HK-2 (cell line): ENCODE results near the gene TNFRSF1B.
"Not testable (repeated sequence)": the region's sequence is repeated elsewhere in the genome, so short reads cannot be mapped to it uniquely, and the experiment has no call there.

Source experiments
- DNase-seq: peaks from one replicate; pipeline ENCODE4 v3.0.0-alpha.2; 2018; ENCODE audit not compliant: unreplicated experiment

TNFRSF1B gene

GRCh38 chr1:12219800-12220199, 53.0 kb downstream of the TNFRSF1B start:
- DNase-seq = no peak

GRCh38 chr1:12220890-12221289, 54.1 kb downstream of the TNFRSF1B start:
- DNase-seq = no peak

GRCh38 chr1:12222700-12223099, 55.9 kb downstream of the TNFRSF1B start:
- DNase-seq = not testable (repeated sequence)

- not testable (repeated sequence) for DNase-seq
These were observed 57.3 kb downstream of the TNFRSF1B start for GRCh38 chr1:12224092-12224491.

- DNase-seq = no peak
These were observed 62.2 kb downstream of the TNFRSF1B start for GRCh38 chr1:12228979-12229378.

DNA sequence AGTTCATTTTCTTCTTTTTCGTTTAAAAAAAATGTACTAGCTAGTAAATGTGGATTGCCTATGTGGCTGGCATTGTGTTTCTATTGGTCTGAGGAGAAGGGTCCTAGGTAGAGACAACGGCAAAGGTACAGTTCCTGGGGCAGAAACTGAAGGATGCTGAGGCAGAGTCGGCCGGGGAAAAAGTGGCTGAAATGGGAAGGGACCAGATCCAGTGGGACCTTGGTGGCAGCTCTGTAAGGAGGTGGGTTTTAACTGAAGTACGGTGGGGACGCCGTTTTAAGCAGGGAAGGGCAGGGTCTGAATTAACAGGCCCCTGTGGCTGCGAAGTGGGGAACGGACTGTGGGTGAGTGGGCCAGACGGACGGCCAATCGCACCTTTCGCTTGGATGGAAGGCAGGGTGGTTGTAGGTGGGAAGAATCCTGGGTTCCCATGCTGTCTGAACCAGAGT, 62.6 kb downstream of the TNFRSF1B start:
- no peak for DNase-seq

- DNase-seq = peak; percentile 77
These were observed 63.2 kb downstream of the TNFRSF1B start, which contains the start of gene VPS13D for GRCh38 chr1:12229835-12230548. Gene VPS13D (plus strand): TSS chr1:12230030. CDS start chr1:12234267, 4,237 bp downstream.

DNA sequence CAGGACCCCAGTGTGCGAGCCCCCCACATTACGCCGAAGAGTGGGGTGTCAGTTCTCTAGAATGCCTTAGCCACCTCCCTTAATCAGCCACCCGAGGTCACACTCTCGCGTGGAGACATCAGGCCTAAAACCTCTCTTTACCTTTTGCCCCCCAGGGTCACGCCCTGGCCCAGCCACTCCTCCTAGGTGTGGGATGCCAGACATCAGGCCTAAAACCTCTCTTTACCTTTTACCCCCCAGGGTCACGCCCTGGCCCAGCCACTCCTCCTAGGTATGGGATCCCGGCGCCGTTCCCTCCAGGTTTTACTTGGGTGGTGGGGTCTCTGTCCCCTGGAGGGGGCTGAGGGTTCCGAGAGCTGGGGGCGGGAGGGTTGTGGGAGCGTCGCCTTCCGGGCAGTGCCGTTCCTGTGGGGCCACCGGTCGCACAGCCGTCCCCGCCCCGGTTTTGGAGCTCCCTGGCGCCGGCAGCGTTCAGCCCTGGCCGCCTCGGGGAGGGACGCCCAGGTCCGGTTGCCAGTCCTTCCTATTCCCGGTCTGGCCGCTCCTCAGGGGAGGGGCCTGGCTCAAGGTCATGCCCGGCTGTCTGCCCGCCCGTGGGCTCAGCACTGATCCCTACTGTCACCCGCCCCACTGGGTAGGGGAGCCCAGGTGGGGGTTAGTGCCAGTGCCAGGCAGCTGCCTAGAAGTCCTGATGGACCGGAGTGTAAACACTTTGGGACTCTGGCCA, 63.9 kb downstream of the TNFRSF1B start:
- DNase-seq = peak; percentile 47

DNA sequence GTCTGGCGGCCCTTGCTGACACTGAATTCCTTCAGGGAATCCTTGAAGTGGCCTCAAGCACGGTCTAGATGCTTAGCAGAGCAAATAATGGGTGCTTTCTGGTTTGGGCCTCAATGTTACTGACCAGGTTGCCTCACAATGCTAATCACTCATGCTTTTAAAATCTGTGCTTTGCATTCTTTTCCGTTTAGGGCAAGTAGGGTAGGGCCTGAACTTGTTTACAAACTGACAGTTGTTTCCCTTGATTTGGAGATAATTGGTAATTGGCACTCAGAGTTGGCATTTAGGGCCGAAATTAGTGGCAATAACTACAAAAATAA, 64.4 kb downstream of the TNFRSF1B start:
- DNase-seq = no peak

- no peak for DNase-seq
These were observed 65.4 kb downstream of the TNFRSF1B start for GRCh38 chr1:12232221-12232620.

DNA sequence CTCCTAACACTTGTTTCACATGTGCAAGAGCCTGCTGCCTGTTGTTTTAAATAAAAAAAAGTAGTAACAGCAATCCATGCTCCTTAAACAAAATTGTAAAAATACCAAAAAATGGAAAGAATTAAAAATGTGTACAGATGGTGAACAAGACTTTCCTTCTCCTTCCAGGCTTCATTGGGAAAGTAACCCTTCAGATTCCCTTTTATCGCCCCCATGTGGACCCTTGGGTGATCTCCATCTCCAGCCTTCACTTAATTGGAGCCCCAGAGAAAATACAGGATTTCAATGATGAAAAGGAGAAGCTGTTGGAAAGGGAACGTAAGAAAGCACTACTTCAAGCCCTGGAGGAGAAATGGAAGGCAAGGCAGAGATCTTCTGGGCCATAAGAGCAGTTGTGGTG, 77.3 kb downstream of the TNFRSF1B start:
- no peak for DNase-seq

GRCh38 chr1:12244585-12244984, 77.8 kb downstream of the TNFRSF1B start:
- no peak for DNase-seq

DNA sequence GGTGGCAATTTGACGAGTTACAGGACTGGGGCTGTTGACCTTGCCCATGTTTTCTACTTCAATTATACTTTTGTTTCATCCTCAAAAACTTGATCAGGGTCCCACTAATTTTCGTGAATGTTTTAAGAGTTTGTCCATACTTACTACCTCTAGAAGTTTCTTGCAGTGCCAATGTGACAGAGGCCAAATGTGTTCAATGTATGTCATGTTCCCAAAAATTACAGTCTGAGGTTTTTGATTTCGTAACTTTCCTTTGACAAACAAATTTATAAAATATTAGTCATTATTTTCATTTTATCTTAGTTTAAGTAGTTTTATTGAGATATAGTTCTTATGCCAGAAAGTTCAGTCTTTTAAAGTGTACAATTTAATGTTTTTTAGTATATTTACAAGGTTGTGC, 78.3 kb downstream of the TNFRSF1B start:
- DNase-seq = no peak

DNA sequence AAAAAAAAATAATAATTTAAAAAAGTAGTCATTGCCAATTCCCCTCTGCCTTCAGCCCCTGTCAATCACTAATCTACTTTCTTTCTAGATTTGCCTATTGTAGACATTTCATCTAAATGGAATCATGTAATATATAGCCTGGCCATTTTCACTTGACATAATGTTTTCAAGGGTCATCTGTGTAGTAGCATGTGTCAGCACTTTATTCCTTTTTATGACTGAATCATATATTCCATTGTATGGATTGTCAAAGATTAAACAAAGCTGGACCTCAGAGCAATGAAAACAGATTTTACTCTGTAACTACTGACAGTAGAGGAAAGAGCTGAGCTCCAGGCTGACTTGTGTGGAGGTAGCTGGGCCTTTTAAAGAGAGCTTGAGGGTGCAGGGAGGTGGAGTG, 78.9 kb downstream of the TNFRSF1B start:
- no peak for DNase-seq

- DNase-seq = no peak
These were observed 79.8 kb downstream of the TNFRSF1B start for GRCh38 chr1:12246584-12246983.

DNA sequence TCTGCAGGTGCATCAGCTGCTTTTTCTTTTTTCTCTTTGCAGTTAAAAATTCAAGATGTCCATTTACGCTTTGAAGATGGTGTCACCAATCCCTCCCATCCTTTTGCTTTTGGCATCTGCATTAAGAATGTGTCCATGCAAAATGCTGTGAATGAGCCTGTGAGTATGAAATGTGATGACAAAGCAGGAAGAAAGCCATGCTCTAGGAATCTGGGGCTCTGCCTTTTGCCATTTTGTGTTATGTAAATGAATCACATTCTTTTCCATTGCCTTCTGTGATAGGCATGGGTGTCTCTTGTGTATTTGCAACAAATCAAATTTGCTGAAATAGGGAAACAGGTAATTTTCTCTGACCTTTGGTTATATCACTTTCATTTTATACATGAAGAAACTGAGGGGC, 82.4 kb downstream of the TNFRSF1B start:
- no peak for DNase-seq

DNA sequence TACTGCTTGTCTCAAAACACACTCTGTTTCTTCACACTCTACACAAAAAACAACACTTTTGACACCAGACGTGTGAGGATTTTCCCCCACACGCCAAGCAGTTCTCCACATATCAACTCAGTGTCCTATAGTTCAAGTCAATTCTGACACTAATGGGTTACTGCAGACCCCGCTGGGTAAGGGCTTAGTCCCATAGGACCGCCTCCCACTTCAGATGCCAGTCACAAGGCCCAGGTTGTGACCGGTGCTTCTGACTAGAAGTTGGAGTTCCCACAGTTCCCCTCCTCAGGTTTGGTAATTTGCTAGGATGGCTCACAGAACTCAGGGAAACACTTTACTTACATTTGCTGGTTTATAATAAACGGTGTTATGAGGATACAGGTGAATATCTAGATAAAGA, 83.0 kb downstream of the TNFRSF1B start:
- DNase-seq = no peak

DNA sequence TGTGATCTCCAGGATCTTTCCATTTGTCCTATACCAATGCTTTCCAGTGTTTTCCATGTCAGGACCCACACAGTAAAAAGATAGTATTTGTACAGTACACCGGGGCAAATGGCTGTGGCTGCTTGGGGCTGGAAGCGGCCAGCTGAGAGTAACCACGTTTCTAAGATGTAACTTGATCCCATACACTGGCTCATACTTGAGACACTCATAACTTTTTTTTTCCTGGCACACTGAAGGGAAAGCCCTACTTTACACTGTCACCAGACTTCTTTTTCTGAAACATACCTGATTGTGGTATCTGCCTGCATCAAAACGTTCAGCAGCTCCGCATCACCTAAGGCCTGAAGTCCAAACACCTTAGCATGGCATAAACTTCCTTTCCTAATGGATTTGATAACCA, 84.7 kb downstream of the TNFRSF1B start:
- DNase-seq = no peak

- DNase-seq = no peak
These were observed 89.1 kb downstream of the TNFRSF1B start for GRCh38 chr1:12255913-12256312.

DNA sequence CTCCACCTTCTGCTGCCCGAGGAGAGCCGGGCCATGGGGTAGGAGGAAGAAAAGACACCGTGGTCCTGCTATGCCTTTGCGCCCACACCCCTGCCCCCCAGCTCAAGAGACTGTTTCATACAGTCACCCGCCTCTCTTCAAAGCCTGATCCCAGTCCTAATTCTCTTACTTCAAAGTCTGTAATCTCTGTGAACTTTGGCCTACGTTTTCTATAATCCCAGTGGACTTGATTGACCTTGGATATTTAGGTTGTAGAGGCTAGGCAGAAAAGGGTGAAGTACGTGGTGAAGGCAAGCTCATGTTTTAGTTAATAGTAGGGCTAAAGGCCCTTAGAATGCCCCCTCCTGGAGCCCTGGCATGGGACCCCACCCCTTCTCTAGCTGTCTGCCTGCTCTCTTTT, 91.5 kb downstream of the TNFRSF1B start:
- DNase-seq = no peak
